ENCODE data around the gene FATE1. TPM values are rescaled to one million over a fixed set of nuclear protein-coding genes. Genes with fewer than 3 reads are reported as not detected.

FATE1 gene
- total RNA-seq, 1 experiment from 2014 or later = not detected

DNA sequence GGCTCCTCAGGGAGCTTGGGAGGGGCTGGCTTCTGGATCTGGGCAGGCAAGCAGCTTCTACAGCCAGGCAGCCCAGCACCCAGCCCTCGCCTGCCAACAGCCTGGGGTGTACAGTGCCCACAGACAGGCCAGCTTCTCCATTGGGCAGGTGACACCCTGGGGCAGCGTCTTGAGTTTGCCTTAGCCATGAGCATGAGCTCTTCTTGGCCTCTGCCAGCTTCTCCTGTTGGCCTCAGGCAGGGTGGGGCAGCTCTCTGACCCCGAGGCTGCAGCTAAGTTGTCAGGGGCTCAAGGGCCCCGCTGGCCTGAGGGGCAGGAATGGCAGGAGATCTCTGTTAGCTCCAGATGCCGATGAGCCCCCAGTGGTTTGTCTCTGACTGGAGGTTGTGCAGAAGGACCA, 10.9 kb downstream of the FATE1 start:
- no peaks in the 10 kb centered on the region for H3K9me3 ChIP-seq
- no peaks in the 10 kb centered on the region for H3K27me3 ChIP-seq
- H3K4me3 ChIP-seq = no peak overlapping the region
- DNase-seq = no peak
- H3K36me3 ChIP-seq = no peaks in the 10 kb centered on the region

DNA sequence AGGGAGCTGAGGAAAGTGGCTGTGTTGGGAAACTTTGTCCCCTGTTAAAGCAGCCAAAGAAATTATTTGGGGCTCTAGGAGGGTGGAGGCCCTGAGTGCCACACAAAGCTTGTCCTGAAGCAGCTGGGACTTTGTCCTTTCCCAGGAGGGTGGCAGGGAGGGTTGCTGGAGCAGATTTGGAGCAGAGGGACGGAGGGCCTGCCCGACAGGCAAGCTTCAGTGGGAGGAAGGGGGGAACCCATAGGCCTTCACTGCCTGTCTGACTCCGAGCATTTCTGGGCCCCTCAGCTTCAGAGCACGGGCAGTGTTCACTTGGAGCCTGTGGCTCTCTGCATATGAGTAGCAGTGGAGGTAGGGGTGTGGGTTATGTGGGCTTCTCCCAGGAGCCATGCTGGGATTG, 11.5 kb downstream of the FATE1 start:
- Histone ChIP-seq H3K36me3 (no peaks in the 10 kb centered on the region), H3K4me3 (no peak overlapping the region), H3K9me3 (no peaks in the 10 kb centered on the region), H3K27me3 (no peaks in the 10 kb centered on the region)
- DNase-seq = no peak

DNA sequence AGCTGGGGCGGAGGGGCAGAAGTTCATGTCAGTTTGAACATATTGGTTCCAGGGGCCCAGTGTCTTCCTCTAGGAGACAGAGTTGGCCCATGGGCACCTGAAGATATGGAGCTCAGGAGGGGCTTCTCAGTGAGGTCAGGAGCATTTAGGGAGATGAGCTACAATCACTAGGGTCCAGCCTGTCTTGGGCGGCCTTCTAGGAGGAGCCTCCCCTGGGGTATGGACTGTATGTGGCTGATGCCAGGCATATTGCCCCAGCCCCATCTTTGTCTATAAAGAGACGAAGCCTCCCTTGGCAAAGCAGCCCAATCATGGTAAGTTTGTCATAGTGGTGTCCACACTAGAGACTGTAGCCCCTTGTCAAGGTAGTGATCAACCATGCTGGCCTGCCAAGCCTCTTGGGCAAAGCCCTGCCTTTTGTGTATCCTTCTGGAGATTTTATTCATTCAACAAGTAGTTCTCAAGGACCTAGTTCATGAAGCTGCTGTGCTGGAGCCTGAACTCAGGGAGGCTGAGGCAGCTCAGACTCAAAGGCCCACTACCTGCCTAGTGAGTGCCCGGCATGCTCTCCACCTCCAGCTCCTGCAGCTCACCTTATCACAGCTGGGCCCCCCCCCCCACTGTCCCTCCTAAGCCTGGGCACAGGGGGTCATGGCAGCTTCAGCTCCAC, 13.4 kb downstream of the FATE1 start:
- no peak for DNase-seq
- Histone ChIP-seq H3K27me3 (no peaks in the 10 kb centered on the region), H3K9me3 (no peaks in the 10 kb centered on the region), H3K4me3 (no peak overlapping the region), H3K36me3 (no peaks in the 10 kb centered on the region)

DNA sequence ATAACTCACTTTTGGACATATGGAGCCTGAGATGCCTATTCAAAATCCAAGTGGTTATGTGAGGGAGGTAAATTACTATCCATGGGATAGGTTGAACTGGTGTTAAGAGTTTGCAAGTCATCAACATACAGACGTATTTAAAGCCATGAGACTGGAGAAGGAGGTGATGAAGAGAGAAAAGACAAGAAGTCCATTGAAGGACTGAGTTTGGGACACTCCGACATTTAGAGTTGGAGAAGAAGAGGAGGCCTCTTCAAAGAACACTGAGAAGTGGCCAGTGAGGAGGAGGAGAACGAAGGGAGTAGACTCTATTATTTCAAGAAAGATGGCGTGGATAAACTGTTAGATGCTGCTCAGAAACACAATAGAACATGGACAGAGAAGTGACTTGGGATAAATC, 18.6 kb downstream of the FATE1 start, which contains the start of gene CNGA2:
TSS of gene CNGA2 (plus strand) at position 301 of the 400 bp plus-strand sequence. CDS start 3,738 bp downstream, outside the sequence.
- DNase-seq = no peak
- no peak within 1 kb of the TSS for H3K4me3 ChIP-seq

DNA sequence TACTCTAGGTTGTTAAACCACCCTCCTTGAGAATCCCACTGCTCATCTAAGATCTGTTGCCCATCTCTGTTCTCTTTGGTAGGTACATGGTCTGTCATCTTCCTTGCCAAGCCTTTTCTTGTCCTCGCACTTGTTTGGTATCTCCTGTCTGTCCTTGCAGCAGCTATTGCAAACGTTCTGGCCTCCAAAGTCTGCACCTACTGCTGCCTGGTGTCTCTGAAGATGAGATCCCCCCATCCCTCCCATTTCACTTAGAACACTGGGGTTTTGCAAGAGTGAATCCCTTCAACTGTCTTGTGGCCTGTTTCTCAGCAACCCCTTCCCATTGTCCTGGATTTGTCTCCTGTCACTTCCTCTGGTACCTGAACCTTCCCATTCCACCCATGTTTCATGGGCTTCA, 19.4 kb downstream of the FATE1 start:
- no peaks in the 10 kb centered on the region for H3K27me3 ChIP-seq
- H3K9me3 ChIP-seq = no peaks in the 10 kb centered on the region
- no peak for DNase-seq
- no peak overlapping the region for H3K4me3 ChIP-seq
- no peaks in the 10 kb centered on the region for H3K36me3 ChIP-seq

More for the DNA sequence above, 18.6 kb downstream of the FATE1 start, which contains the start of gene CNGA2:
- Histone ChIP-seq H3K9me3 (no peaks in the 10 kb centered on the region), H3K36me3 (no peaks in the 10 kb centered on the region), H3K27me3 (no peaks in the 10 kb centered on the region)

DNA sequence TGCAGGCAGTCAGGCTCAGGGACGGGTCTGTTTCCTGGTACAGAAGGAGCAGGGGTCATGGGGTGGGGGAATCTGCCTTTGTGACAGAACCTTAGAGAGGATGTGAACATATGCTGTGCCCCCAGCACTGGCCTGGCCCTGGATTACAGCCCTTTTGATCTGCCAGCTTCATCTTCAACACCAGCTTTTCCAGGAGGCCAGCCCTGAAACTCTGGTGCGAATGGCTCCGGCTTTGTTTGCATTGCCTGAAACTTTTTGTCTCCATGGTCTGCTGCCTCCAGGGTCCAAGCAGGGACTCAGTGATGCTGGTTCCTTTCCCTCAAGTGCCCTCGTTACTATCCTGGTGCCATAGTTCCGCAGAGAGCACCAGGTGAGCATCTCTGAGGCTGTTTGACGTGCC, 20.9 kb downstream of the FATE1 start:
- H3K27me3 ChIP-seq = no peaks in the 10 kb centered on the region
- no peaks in the 10 kb centered on the region for H3K9me3 ChIP-seq
- H3K4me3 ChIP-seq = no peak overlapping the region
- no peak for DNase-seq
- no peaks in the 10 kb centered on the region for H3K36me3 ChIP-seq

DNA sequence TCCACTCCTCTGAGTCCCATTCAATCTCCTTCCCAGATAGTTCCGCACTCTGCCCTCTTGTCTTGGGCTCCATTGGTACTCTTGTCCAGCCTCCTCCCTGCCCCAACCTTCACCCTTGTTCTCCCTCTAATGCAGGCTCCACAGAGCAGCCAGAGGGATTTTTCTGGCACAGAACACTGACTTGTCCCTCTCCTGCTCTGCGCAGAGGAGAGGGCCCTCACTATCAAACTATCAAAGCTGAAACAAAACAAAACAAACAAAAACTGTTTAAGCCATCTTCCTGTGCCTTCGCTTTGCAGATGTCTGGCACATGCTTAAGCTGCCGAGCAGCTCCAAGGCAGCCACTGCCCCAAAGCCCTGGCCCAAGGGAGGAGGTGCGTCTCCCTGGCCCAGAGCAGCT, 21.7 kb downstream of the FATE1 start:
- H3K4me3 ChIP-seq = no peak overlapping the region
- no peaks in the 10 kb centered on the region for H3K36me3 ChIP-seq
- no peaks in the 10 kb centered on the region for H3K9me3 ChIP-seq
- H3K27me3 ChIP-seq = no peaks in the 10 kb centered on the region
- DNase-seq = no peak

DNA sequence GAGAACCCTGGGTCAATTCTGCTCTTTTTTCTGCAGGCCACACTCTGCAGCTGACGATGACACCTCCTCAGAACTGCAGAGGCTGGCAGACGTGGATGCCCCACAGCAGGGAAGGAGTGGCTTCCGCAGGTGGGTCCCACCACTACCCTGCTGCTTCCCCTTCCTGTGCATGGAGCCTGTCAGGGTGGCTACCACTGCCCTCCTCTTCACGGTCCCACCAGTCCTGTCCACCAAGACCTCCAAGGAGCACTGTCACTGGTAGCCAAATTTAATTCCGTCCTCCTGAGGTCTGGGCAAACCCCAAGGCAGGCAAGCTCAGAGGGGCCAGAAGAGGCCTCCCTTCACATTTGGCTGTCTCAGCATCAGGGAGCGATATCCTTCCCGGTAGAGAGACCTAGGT, 22.9 kb downstream of the FATE1 start:
- no peak for DNase-seq
- Histone ChIP-seq H3K36me3 (no peaks in the 10 kb centered on the region), H3K9me3 (no peaks in the 10 kb centered on the region), H3K4me3 (no peak overlapping the region), H3K27me3 (no peaks in the 10 kb centered on the region)

DNA sequence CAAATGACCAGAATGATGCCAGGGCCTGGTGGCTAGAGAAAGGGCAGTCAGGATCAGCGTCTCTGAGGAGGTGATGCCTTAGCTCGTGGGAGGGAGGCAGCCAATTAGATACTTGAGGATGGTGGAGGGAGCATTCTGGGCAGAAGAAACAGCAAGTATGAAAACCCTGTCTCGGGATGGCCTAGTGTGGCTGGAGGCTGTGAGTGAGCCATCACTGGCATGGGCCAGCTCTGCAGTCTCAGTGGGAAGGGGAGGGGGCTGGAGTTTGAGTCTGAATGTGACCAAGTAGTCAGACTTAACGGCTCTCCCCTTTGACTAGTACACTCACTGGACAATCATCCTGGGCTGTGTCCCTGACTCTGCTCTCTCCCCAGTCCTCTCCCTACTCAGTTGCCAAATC, 25.8 kb downstream of the FATE1 start:
- no peaks in the 10 kb centered on the region for H3K9me3 ChIP-seq
- H3K36me3 ChIP-seq = no peaks in the 10 kb centered on the region
- no peak for DNase-seq
- H3K27me3 ChIP-seq = no peaks in the 10 kb centered on the region
- no peak overlapping the region for H3K4me3 ChIP-seq

DNA sequence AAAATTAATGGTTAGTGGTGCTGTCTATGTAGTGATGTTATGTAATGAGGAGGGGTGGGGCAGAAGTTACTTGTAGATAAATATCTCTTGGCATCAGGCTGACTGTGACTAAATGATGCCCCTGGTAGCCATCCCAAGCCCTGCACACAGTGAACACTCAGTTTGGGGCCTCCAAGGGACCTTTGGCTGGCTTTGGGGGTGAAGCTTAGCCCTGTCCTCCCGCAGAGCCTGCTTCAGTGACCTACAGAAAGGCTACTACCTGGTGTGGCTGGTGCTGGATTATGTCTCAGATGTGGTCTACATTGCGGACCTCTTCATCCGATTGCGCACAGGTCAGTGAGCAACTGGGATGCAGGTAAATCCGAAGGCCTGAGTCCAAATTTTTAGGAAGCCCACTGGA, 26.5 kb downstream of the FATE1 start:
- no peaks in the 10 kb centered on the region for H3K9me3 ChIP-seq
- no peaks in the 10 kb centered on the region for H3K36me3 ChIP-seq
- no peak for DNase-seq
- H3K4me3 ChIP-seq = no peak overlapping the region
- no peaks in the 10 kb centered on the region for H3K27me3 ChIP-seq

DNA sequence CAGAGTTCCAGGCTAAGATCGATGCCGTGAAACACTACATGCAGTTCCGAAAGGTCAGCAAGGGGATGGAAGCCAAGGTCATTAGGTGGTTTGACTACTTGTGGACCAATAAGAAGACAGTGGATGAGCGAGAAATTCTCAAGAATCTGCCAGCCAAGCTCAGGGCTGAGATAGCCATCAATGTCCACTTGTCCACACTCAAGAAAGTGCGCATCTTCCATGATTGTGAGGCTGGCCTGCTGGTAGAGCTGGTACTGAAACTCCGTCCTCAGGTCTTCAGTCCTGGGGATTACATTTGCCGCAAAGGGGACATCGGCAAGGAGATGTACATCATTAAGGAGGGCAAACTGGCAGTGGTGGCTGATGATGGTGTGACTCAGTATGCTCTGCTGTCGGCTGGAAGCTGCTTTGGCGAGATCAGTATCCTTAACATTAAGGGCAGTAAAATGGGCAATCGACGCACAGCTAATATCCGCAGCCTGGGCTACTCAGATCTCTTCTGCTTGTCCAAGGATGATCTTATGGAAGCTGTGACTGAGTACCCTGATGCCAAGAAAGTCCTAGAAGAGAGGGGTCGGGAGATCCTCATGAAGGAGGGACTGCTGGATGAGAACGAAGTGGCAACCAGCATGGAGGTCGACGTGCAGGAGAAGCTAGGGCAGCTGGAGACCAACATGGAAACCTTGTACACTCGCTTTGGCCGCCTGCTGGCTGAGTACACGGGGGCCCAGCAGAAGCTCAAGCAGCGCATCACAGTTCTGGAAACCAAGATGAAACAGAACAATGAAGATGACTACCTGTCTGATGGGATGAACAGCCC, 28.0 kb downstream of the FATE1 start:
- no peak overlapping the region for H3K4me3 ChIP-seq
- no peaks in the 10 kb centered on the region for H3K36me3 ChIP-seq
- DNase-seq = no peak
- H3K9me3 ChIP-seq = no peaks in the 10 kb centered on the region
- no peaks in the 10 kb centered on the region for H3K27me3 ChIP-seq

DNA sequence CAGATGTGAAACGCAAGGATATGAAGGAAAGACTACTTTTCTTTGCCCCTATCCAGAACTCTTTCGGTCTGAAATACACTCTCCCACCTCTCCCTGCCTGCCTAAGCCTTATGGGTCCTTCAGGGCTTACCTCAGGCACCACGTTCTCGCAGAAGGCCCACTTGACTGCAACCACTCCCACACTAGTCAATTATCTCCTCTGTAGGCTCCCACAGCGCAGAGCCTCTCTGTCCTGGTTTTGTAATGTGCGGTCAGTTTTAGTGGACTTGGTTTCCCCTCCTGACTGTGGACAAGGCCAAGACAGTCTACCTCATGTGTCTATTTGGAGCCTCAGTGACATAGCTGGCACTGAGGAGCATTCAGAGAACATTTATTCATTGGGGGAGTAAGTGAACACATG, 29.8 kb downstream of the FATE1 start:
- no peak for DNase-seq
- Histone ChIP-seq H3K4me3 (no peak overlapping the region), H3K9me3 (no peaks in the 10 kb centered on the region), H3K27me3 (no peaks in the 10 kb centered on the region), H3K36me3 (no peaks in the 10 kb centered on the region)

DNA sequence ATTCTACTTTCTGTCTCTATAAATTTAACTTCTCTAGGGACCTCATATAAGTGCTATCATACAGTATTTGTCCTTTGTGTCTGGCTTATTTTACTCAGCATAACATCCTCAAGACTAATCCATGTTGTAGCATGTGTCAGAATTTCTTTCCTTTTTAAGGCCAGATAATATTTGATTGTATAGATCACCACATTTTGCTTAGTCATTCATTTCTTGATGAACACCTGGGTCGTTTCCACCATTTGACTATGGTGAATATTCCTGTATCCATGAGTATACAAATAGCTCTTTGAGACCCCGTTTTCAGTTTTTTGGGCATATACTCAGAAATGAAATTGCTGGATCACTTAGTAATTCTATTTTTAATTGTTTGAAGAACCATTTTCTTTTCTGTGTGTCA, 30.7 kb downstream of the FATE1 start:
- no peaks in the 10 kb centered on the region for H3K27me3 ChIP-seq
- H3K4me3 ChIP-seq = no peak overlapping the region
- H3K36me3 ChIP-seq = no peaks in the 10 kb centered on the region
- no peaks in the 10 kb centered on the region for H3K9me3 ChIP-seq
- DNase-seq = no peak

DNA sequence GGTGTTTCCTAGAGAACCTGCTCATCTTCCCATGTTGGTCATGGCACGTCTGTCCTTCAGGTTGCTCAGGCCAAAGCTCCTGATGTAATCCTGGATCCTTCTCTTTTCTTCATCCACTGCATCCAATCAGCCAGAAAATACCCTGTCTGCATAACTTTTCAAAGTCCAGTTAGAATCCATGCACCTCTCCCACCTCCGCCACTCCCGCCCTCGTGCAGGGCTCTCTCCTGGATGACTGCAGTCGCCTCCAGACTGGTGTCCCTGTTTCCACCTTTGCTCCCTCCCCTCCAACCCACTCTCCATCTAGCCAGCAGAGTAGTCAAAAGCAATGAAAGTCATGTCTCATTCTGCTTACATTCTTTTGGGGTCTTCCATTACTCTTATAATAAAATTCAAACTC, 34.7 kb downstream of the FATE1 start:
- Histone ChIP-seq H3K9me3 (no peaks in the 10 kb centered on the region), H3K36me3 (no peaks in the 10 kb centered on the region), H3K27me3 (no peaks in the 10 kb centered on the region), H3K4me3 (no peak overlapping the region)
- no peak for DNase-seq

DNA sequence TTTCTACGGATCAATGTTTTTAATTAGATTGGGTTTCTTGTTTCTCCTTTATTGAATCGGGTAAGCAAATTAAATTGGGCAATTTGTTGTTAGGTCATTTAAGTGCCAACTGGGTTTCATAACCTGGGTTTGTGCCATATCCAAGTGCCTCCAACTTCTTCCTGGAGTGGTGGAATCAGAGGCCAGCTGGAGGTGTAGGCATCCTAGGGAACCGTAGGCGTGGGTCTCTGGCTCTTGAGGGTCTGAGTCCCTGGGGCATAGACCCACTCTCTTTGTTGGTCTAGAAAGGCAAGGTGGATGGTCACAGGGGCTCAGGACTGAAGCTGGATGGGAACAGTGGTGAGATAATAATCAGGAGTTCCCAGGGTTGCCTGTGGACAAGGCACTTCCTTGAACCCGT, 37.0 kb downstream of the FATE1 start:
- Histone ChIP-seq H3K27me3 (no peaks in the 10 kb centered on the region), H3K4me3 (no peak overlapping the region), H3K36me3 (no peaks in the 10 kb centered on the region), H3K9me3 (no peaks in the 10 kb centered on the region)
- DNase-seq = no peak

DNA sequence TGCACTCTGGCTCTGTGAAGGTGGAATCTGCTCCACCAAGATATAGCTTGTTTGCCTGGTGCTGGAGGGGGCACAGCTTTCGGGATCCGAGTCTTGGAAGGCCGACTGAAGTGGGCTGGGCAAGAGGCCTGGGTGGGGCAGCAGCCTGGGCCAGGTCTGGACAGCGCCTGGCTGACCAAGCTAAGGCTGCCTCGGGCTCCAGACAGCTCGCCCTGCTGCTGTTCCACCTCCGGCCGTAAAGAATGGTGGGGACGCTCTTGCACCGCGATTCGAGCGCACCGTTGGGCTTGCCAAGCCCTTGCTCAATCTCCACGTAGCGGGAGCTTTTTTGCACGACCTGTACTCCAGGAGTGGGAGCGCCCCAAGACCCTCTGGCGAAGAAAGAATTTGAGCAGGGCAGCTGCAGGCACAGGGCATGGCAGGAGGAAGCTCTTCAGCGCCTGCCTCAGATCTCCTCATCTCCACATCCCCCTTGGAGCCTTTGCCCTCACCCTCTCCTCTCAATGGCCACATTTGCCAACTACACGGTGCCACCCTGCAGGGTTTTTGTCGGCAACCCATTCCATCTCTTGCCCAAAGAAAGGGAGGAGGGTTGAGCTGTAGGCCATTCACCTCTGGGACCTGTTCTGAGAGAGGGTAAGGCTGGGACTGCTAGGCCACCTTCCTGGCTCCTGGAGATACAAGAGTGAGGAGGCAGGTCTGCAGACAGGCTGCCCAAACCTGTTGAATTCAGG, 37.6 kb downstream of the FATE1 start:
- Histone ChIP-seq H3K9me3 (no peaks in the 10 kb centered on the region), H3K4me3 (no peak overlapping the region), H3K36me3 (no peaks in the 10 kb centered on the region), H3K27me3 (no peaks in the 10 kb centered on the region)
- DNase-seq = peak; percentile 63

DNA sequence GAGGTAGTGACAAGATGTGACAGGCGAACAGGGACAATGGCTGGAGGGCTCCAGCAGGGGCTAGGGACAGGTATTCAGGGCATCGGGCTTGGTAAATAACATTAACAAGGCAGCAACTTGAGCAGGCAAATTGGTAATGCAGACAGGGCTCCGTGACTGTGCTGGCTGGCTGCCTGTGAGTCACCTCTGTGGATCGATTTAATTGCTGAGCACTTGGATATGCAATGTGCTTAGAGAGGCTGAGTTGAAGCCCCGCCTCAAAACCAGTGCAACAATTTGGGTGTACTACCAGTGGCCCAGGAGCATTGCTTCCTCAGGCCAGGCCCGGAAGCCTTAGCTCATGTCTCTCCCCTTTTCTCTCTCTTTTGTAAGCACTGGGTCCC, 38.2 kb downstream of the FATE1 start:
- Histone ChIP-seq H3K27me3 (no peaks in the 10 kb centered on the region), H3K36me3 (no peaks in the 10 kb centered on the region), H3K9me3 (no peaks in the 10 kb centered on the region), H3K4me3 (no peak overlapping the region)
- DNase-seq = peak; percentile 91
